ENCODE measurements around the gene EGLN2. TPM values are rescaled to one million over a fixed set of nuclear protein-coding genes. Genes with fewer than 3 reads are reported as not detected.

EGLN2 gene
- polyA plus RNA-seq, 1 of the 3 experiments (the other 2 are of a cell fraction) = 43.0 TPM

- peak overlapping the region; percentile 72 to 78; a peak in 3 of 4 replicates for H3K27ac ChIP-seq (ENCODE audit: low read depth in 2 of 2, low read length in 1 of 2)
- POLR2A ChIA-PET = no interaction called here
- H3K36me3 ChIP-seq (replicated peaks in 1 of 2; ENCODE audit: control insufficient read depth in 1 of 2, insufficient read depth in 2 of 2, low read length in 1 of 2) = peaks cover 40 to 60% of the 10 kb centered on the region in 2 experiments
- peaks cover 92% of the 10 kb centered on the region for H3K79me2 ChIP-seq (ENCODE audit: insufficient read depth)
- peaks cover 18% of the 10 kb centered on the region for H3F3A ChIP-seq (replicated peaks; ENCODE audit: insufficient read depth)
- H4K20me1 ChIP-seq (ENCODE audit: insufficient read depth) = peaks cover 94% of the 10 kb centered on the region
- H3K4me2 ChIP-seq = no peak overlapping the region
- DNase-seq = no peak
- no peak overlapping the region for H3K4me3 ChIP-seq (ENCODE audit: low read depth in 2 of 2, low read length in 1 of 2)
- no peaks in the 10 kb centered on the region for H3K9me3 ChIP-seq
- H3K9ac ChIP-seq = no peak overlapping the region
- no peak for TF ChIP-seq FOSL2 (IDR thresholded peaks at IDR 0.05; ENCODE audit: borderline replicate concordance, low read depth)
- TF ChIP-seq MEF2A (IDR thresholded peaks at IDR 0.05; ENCODE audit: borderline replicate concordance, low read depth) = no peak
- TF ChIP-seq ZBTB33 (IDR thresholded peaks at IDR 0.05; ENCODE audit: borderline replicate concordance, low read depth) = no peak
- TF ChIP-seq JUND (IDR thresholded peaks at IDR 0.05) = no peak
- TF ChIP-seq USF2 (IDR thresholded peaks at IDR 0.05; ENCODE audit: borderline replicate concordance, low read depth, low read length) = no peak
- no peak for TF ChIP-seq TEAD4 (IDR thresholded peaks at IDR 0.05; ENCODE audit: borderline replicate concordance, insufficient read depth)
- no peak for TF ChIP-seq POLR2AphosphoS5 (IDR thresholded peaks at IDR 0.05; ENCODE audit: low read depth, low read length)
- TF ChIP-seq SIN3A (IDR thresholded peaks at IDR 0.05; ENCODE audit: borderline replicate concordance, low read depth, low read length) = no peak
- TF ChIP-seq PBX3 (IDR thresholded peaks at IDR 0.05) = no peak
- TF ChIP-seq TAF1 (IDR thresholded peaks at IDR 0.05; ENCODE audit: borderline replicate concordance, low read depth, low read length) = no peak
- CTCF ChIA-PET = interaction anchor here (0.8 to 5.4 kb wide), 5 partner anchors 13 to 171 kb away, joined by 3 to 54 read pairs (median 18); partner anchors contain the start of genes ACTMAP, COQ8B, ITPKC and SNRPA
- H3K9me2 ChIP-seq = no peaks in the 10 kb centered on the region
- H3K4me1 ChIP-seq (ENCODE audit: control insufficient read depth in 1 of 2, insufficient read depth in 2 of 2, low read depth in 1 of 2, low read length in 1 of 2) = peaks cover 40 to 69% of the 10 kb centered on the region in 2 experiments; a peak in 3 of 4 replicates
- H3K27me3 ChIP-seq (ENCODE audit: insufficient read depth) = no peaks in the 10 kb centered on the region
- no CpG with 5 or more reads among the region's 2 CpGs for WGBS (ENCODE audit: low lambda C conversion rate)
- no peak overlapping the region for H2AFZ ChIP-seq (ENCODE audit: low read depth)
Observed at GRCh38 chr19:40805258-40805868, 6.4 kb downstream of the EGLN2 start.
